Activated CD4-positive, CD25-positive, alpha-beta regulatory T cell treated with anti-CD3 and anti-CD28 coated beads, Interleukin-2, amount 50 U/mL, for 72 hours (primary cell): ENCODE measurements around the gene RIN3.

Experiments
- DNase-seq: peaks from one replicate; pipeline ENCODE4 v3.0.0; 2021

Gene RIN3

DNA sequence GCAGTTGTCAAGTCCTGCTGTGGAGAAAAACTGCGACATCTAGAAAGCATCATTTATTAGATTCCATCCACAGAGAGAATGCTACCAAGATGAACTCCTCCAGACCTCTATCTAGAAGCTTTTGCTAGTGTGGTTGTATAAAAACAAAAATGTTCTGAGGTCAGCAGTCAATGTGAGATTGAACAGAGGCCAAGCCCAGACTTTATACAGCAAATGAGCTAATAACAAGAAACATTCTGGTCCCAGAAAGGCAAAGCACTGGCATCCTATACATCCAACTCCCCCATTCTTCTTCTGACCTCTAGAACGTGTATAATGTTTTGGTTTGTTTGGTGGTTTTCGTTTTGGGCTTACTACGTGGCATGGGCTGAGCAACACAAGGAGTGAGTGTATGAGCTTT, 26.7 kb upstream of the RIN3 start:
- DNase-seq: no peak

DNA sequence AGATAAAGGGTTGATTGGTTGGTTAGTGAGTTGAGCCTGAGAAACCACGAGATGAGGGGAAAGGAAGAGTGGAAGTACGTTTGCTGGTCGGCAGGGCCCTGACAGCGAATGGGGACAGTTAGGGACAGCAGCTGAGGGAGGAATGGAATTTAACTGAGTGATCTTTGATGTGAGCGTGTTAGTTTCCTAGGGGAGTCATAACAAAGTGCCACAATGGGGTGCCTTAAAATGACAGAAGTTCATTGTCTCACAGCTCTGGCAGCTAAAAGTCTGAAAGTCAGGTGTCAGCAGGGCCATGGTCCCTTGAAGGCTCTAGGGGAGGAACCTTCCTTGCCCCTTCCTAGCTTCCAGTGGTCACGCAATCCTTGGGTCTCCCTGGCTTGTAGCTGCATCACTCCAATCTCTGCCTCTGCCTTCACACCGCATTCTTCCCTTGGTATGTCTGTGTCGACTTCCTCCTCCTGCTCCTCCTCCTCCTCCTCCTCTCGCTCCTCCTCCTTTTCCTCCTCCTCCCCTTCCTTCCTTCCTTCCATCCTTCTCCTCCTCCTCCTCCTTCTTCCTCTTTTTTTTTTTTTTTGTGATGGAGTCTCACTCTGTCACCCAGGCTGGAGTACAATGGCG, 26.0 kb upstream of the RIN3 start:
- no peak for DNase-seq

- DNase-seq: no peak
Measured at GRCh38 chr14:92489394-92490238, 24.0 kb upstream of the RIN3 start.

GRCh38 chr14:92490239-92490959, 23.2 kb upstream of the RIN3 start:
- DNase-seq: no peak

DNA sequence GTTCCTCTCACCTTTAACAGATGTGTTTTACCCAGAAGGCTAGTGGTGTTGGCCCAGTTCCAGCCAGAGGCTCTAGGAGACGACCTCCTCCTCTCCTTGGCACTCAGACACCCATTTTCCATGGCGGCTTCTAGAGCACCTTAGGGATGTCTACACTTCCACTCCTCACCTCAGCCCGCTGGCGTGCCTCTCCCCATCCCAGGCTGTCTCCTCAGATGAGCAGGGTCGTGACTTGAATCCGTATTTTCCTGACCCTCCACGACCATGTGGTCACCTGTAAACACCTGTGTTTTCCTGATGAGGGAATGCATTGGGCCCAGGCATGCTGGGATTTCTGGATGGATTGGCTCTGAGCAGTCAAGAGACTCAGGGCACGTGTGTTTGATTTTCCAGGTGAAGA, 21.8 kb upstream of the RIN3 start:
- DNase-seq: no peak

GRCh38 chr14:92492258-92492657, 21.3 kb upstream of the RIN3 start:
- no peak for DNase-seq

GRCh38 chr14:92493024-92493423, 20.6 kb upstream of the RIN3 start:
- DNase-seq: no peak

DNA sequence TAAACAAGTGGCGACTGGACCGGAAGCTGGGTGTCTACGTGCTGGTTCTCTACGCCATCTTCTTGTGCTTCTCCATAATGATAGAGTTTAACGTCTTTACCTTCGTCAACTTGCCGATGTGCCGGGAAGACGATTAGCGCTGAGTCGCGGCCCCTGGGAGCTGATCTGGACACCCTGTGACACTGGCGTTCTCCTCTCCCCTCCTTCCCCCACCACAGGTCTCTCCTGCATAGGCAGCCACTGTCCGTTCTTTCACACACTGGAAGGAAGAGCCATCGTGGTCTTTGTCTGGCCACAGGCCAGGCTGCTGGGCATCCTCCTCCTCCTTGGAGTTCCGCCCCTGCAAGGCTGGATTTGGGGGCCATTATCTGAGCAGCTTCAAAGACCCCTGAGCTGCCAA, 20.1 kb upstream of the RIN3 start:
- no peak for DNase-seq

DNA sequence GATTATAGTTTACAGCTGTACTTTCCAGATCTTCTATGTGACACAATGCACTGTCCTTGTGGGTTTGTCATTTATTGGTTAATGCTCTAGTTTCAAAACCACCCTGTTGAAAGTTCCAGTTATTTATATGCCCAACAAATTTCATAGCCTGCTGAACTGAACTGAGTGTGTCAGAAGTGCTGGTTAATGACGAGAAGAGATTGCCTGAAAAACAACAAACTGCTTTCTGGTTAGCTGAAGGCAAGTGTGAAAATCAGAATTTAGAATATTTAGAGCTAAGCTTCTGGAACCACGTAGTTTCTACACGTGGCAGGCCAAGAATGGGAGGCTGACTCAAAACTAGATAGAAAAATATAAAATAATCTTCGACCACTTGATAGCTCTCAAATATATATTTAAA, 19.1 kb upstream of the RIN3 start:
- DNase-seq: no peak

DNA sequence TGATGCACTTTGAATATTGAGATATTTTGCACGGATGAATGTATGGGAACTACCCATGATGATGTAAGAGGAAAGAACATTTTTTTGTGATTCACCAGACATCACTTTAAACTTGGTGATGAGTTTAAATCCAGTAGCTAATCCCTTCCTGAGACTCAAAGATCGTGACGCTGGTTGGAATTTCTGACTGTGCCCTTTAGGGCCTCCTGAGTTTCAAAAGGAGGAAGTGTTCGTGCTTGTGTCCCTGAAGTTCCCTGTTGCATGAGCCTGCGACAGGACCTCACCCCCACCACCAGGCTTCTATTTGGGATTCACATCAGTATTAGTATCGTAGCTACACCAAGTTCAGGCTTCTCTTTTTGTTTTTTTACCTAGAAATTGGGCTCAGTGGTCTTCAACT, 18.6 kb upstream of the RIN3 start:
- no peak for DNase-seq

GRCh38 chr14:92496191-92496857, 17.3 kb upstream of the RIN3 start:
- no peak for DNase-seq

GRCh38 chr14:92497391-92497790, 16.2 kb upstream of the RIN3 start:
- DNase-seq: no peak

GRCh38 chr14:92499234-92499633, 14.3 kb upstream of the RIN3 start:
- DNase-seq: no peak

DNA sequence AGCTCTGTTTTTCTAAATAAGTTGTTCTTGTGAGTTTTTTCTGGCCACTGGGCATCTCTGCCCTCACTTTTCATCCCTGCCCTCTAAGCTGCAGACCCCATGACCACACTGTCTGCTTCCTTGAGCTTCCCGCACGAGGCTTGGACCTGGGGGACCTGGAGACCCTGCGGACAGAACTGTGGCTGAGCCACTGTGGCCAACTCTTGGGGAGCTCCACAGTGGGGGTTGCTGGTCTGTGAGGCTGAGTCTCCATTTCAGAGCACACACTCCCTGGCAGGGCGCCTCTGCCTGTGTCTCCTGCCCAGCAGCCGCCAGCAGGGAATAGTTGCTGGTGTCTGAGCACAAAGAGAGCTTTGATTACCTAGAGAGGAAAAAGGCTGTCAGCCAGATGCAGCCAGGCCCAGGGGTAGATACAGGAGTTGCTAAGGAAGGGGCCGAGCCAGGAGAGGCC, 13.1 kb upstream of the RIN3 start:
- peak; percentile 17 for DNase-seq

DNA sequence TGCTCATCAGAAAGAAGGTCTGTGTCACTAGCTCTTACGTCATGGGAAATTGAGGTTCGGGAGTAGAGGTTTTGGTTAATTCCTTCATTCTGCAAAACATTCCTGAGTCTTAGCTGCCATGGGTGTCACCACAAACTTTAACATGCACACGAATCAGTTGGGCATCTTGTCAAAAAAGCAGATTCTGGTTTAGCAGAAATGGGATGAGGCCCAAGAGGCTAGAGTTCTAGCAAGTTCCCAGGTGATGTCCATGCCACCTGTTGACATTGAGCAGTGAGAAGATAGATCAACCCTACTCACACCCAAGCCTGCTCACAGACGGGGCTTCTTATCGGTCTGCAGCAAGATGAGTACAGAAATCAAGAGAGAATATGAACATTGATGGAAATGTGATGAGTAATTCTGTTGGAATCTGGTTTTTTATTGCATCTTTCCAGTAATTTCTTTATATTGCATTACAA, 11.7 kb upstream of the RIN3 start:
- no peak for DNase-seq

GRCh38 chr14:92502541-92503286, 10.9 kb upstream of the RIN3 start:
- no peak for DNase-seq

DNA sequence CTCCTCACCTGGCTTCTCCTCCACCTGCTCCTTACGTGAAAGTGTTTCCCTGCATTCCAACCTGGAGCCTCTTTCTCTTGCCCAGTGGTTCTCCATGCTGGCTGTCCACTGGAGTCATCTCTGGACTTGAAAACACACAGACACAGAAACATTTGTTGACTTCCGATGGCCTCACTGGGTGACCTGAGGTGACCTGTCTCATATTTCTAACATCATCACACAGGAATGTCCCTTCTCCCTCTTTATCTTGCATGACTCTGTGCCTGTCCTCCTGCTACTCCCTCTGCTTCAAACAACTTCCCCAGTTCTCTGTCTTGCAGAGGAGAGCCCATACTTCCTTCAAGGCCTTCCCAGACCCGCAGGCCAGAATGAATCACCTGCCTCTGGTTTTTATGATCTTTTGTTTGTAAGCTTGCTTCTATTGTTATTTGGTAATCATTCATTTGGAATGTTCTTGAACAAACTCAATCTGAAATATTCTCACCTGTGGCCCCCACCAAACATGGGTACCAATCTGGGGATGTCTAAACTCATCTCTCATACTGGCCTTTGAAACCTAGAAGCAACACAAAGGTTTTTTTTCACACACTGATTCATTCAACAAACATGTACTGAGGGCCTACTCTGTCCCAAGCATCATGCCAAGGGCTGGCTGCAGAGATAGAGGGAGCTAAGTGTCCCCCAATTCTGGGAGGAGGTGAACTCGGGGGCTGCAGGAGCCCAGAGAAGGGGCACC, 9.7 kb upstream of the RIN3 start:
- DNase-seq: no peak

GRCh38 chr14:92505826-92506225, 7.8 kb upstream of the RIN3 start:
- no peak for DNase-seq

DNA sequence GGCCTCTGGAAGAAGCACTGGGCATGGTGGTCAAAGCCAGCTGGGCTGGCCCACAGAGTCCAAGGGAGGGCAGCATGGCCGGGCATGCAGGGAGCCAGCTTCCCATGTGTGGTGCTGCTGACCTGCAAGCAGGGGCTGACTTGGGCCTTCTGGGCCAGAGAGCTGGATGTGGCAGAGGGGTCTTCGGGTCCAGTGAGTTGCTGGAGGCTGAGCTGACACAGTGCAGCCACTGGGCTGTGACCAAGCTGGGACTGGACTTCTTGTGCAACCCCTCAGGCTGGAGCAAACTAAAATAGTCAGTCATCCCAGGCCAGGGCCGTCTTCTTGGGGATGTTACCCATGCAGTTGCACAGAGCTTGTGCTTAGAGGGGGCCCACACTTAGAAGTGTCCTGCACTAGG, 7.3 kb upstream of the RIN3 start:
- DNase-seq: no peak

GRCh38 chr14:92507174-92507768, 6.3 kb upstream of the RIN3 start:
- no peak for DNase-seq

- DNase-seq: no peak
Measured at GRCh38 chr14:92510972-92511371, 2.6 kb upstream of the RIN3 start.
